HG02623 (cell line): ENCODE data around the gene UBA52.

Source experiments
- ATAC-seq: cut with Tn5 transposase; IDR thresholded peaks from one replicate; pipeline ENCODE4 v1.9.1; 2021; ENCODE audit warnings: moderate library complexity; ENCODE audit not compliant: unreplicated experiment

Gene UBA52

DNA sequence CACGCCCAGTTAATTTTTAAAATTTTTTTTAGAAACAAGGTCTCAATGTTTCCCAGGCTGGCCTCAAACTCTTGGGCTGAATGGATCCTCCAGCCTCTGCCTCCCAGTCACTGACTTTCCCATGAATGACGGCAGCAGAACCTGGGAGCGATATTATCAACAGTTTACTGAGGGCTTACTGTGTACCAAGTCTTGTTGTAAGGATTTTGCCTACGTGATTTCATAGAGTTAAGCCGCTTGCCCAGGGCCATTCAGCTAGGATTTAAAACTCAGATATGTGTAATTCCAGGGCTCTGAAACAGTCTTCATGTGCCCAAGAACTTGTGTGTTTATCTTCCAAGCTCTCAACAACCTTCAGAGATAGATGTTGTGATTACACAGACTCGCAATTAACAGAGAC lies 20.0 kb upstream of the UBA52 start:
- no peak for ATAC-seq

DNA sequence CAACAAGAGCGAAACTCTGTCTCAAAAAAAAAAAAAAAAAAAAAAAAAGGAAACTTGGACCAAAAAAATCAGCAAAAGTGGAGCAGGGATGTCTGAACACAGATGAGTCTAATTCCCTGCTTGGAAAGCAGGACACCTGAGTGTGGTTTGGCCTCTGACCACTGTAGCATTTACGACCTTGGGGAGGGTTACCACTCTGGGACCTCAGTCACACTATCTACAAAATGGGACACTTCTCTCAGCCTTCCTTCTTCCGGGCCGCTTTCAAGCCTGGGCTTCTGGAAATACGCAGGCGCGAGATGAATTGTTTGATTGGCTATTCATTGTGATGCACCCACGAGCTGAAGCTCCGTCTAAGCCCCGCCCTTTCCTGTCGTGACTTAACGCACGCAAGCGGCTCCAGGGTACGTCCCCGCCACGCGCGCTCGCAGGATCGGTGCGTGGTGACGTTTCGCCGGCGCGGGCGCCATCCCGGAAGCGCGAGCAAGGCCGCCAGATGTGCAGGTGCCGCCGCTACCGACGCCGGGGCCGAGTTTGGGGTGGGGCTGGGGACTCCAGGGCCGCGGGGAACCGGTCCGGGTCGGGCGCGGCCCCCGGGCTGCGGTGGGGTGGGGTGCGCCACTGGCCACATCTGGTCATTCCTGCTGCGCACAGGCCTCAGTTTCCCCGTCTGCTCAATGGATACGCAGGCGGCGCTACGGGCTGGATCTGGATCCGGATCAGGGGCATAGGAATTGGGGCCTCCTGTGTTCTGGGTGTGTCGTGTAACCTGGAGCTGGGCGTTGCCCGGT lies 14.1 kb upstream of the UBA52 start, which contains the start of gene KXD1:
Gene KXD1, plus strand, starts transcription at position 460 of the 791 bp plus-strand sequence. CDS start 4,187 bp downstream, outside the sequence.
- peak; percentile 91 for ATAC-seq

DNA sequence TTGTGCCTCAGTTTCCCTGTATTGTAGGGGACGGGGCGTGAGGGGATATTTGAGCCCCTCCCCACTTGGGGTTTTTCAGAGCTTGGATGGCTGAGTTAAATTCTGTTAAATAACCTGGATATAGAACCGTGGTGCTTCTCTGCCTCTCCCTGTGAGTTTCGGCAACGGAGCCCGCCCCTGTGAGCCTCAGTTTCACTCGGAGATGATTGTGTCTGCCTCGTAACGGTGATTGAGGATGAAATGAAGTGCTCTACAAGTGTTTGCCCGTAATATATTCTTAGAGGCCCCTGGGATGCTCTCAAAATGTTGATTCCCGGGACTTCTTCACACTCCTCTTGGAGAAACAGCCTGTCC lies 13.5 kb upstream of the UBA52 start:
- ATAC-seq = no peak

GRCh38 chr19:18558604-18559003 lies 13.1 kb upstream of the UBA52 start:
- ATAC-seq = no peak

DNA sequence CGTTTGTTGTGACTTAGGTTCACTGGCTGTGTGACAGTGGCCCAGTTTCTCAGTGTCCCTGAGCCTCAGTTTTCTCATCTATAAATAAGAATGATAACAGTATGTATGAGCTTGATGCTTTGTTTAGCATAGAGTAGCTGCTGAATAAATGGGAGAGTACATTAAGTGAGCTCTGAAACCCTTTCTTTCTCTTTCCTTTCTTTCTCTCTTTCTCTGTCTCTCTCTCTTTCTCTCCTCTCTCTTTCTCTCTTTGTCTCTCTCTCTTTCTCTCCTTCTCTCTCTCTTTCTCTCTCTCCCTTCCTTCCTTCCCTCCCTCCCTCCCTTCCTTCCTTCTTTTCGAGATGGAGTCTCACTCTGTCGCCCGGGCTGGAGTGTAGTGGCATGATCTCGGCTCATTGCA lies 12.0 kb upstream of the UBA52 start:
- ATAC-seq = no peak

- no peak for ATAC-seq
Observed at GRCh38 chr19:18562086-18562485, 9.6 kb upstream of the UBA52 start.

DNA sequence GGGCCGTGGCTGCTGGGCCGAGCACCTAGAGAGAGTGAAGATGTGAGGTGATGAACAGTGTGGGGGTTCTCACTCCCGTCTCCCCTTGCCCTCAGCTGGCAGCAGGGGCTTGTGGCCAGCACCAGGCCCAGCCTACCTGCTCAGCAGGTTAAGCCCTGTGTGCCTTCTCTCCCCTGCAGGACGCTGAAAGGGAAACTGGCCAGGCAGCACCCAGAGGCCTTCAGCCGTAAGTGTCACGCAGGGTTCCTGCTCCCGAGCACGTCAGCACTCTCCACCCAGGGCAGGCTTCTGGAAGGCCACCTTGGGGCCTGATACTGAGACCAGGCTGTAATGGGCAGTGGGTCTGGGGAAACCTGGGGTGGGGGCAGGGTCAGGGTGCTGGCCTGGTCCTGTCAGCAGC lies 4.7 kb upstream of the UBA52 start:
- no peak for ATAC-seq

- ATAC-seq = no peak
Observed at GRCh38 chr19:18568367-18568766, 3.3 kb upstream of the UBA52 start.

DNA sequence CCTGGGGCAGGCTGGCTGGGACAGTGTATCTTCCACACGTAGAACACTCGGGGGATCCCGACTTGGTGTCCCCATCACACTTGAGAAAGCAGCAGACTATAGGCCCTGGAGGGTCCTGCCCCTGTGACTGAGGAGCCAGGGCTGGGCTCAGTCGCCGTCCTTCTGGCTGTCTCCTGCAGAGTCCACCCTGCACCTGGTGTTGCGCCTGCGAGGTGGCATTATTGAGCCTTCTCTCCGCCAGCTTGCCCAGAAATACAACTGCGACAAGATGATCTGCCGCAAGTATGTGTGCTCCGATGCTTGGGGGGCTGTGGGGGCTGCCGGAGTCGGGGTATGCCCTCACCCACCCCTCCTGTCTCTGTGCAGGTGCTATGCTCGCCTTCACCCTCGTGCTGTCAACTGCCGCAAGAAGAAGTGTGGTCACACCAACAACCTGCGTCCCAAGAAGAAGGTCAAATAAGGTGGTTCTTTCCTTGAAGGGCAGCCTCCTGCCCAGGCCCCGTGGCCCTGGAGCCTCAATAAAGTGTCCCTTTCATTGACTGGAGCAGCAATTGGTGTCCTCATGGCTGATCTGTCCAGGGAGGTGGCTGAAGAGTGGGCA lies 3.1 kb downstream of the UBA52 start:
- no peak for ATAC-seq

GRCh38 chr19:18576383-18576782 lies 4.7 kb downstream of the UBA52 start:
- ATAC-seq = no peak

GRCh38 chr19:18577365-18577914 lies 5.8 kb downstream of the UBA52 start:
- no peak for ATAC-seq

- no peak for ATAC-seq
Observed at GRCh38 chr19:18580311-18580710, 8.7 kb downstream of the UBA52 start.

- ATAC-seq = no peak
Observed at GRCh38 chr19:18586306-18586705, 14.6 kb downstream of the UBA52 start.

- ATAC-seq = no peak
Observed at GRCh38 chr19:18587561-18587960, 15.9 kb downstream of the UBA52 start.

DNA sequence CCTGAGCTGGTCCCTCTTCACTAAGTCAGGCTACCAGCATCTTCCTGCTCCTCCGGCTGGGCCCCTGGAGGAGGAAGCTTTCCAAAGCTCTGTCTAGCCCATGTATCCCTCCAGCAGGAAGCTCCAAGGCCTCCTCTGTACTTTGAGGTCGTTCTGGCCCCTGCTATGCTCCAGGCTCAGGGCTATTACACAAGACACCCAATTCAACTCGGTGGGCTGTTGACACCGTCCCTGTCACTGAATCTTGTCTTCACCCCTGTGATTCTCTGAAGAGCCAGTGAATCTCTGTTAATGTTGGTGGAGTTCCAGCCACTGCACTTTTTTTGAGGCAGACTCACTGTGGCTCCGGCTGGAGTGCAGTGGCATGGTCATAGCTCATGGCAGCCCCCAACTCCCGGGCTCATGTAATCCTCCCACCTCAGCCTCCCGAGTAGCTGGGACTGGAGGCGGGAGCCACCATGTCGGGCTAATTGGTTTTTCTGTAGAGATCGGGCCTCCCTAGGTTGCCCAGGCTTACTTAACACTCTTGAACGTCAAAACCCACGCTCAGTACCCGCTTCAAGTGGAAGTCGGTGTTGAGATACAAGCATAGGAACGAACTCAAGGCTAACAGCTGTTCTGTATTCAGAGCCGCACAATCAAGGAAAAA lies 16.4 kb downstream of the UBA52 start:
- no peak for ATAC-seq

GRCh38 chr19:18588611-18589379 lies 17.1 kb downstream of the UBA52 start, which contains the start of gene REX1BD:
Gene REX1BD (plus strand): TSS chr19:18588798. CDS start chr19:18588802, 4 bp downstream.
- peak; percentile 65 for ATAC-seq

- ATAC-seq = peak; percentile 14
Observed at GRCh38 chr19:18589380-18590272, 18.0 kb downstream of the UBA52 start.

DNA sequence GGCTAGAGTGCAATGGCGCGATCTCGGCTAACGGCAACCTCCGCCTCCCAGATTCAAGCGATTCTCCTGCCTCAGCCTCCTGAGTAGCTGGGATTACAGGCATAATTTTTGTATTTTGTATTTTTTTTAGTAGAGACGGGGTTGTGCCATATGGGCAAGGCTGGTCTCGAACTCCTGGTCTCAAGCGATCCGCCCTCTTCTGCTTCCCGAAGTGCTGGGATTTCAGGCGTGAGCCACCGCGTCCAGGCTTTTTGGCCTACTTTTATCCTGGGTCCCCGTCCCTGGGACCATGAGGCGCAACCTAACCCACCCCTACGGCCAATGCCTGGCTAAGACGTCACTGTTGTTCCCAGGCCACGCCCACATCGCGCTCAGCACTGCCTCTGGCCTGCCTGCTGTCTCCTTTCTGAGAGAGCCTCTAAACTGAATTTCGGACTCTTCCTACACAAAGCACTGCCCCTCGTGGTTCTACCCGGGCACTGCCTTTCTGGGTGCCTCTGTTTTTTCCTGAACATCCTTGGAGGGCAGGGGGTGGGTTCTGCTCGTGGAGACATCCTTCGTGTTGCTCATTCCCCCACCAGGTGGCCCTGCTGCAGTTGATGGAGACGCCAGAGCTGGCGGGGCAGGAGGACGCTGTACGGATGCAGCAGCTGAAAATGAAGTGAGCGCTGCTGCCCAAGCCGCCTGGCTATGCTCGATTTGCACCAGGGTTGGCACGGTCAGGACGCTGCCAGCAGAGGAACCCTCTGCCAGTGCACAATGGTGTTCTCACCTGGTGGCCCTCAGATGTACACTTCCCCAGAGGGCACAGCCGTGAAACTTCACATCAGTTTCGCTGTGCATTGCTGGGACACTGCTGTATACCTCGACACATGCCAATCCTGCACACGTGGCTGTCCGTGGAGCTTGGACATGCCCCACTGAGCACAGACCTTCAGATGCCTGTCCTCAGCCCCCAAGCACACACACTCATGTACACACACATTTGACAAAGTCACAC lies 18.9 kb downstream of the UBA52 start:
- ATAC-seq = no peak
